OCI-LY1 (cell line): ENCODE data around the gene CALY.

Experiments
- H2AFZ ChIP-seq: fragments of 200-600 bp; sonication (generic), shearing (Covaris generic); 2 replicates; pipeline ENCODE4 v1.6.0; 2014; ENCODE audit warnings: antibody characterized with exemption, mild to moderate bottlenecking, low read length
- H3F3A ChIP-seq: fragments of 200-600 bp; sonication (generic), shearing (Covaris generic); 2 replicates; pipeline ENCODE4 v1.6.0; 2014; ENCODE audit warnings: mild to moderate bottlenecking, antibody characterized with exemption, low read length, moderate library complexity; ENCODE audit not compliant: insufficient read depth
- H3K27ac ChIP-seq: fragments of 200-600 bp; sonication (generic); 2 replicates; pipeline ENCODE4 v1.5.1; 2014; ENCODE audit warnings: low read length, mixed run types, mild to moderate bottlenecking, low read depth; ENCODE audit not compliant: poor library complexity, severe bottlenecking
- H3K27me3 ChIP-seq: fragments of 200-600 bp; sonication (generic); 2 replicates; pipeline ENCODE4 v1.6.0; 2014; ENCODE audit warnings: antibody characterized with exemption, mild to moderate bottlenecking, low read length, moderate library complexity; ENCODE audit not compliant: insufficient read depth
- H3K36me3 ChIP-seq: fragments of 200-600 bp; sonication (generic); 2 replicates; pipeline ENCODE4 v1.6.1; 2014; ENCODE audit warnings: mild to moderate bottlenecking, antibody characterized with exemption, low read length, moderate library complexity, mixed read lengths; ENCODE audit not compliant: insufficient read depth
- H3K4me1 ChIP-seq: fragments of 200-600 bp; sonication (generic); 2 replicates; pipeline ENCODE4 v1.5.1; 2014; ENCODE audit warnings: mild to moderate bottlenecking, low read length, moderate library complexity; ENCODE audit not compliant: insufficient read depth, severe bottlenecking
- H3K4me2 ChIP-seq: fragments of 200-600 bp; sonication (generic), shearing (Covaris generic); 2 replicates; pipeline ENCODE4 v1.6.1; 2014; ENCODE audit warnings: low read length
- H3K4me3 ChIP-seq: fragments of 200-600 bp; sonication (generic); 2 replicates; pipeline ENCODE4 v1.5.1; 2014; ENCODE audit warnings: low read length, low read depth, mild to moderate bottlenecking, mixed read lengths; ENCODE audit not compliant: poor library complexity, severe bottlenecking
- H3K79me2 ChIP-seq: fragments of 200-600 bp; shearing (Covaris generic); 2 replicates; pipeline ENCODE4 v1.6.1; 2016; ENCODE audit warnings: mixed run types, low read length, mixed read lengths; ENCODE audit not compliant: insufficient read depth
- H3K9ac ChIP-seq: fragments of 200-600 bp; sonication (generic), shearing (Covaris generic); 2 replicates; pipeline ENCODE4 v1.6.1; 2014; ENCODE audit warnings: mild to moderate bottlenecking, low read length, mixed read lengths
- H3K9me2 ChIP-seq: fragments of 200-600 bp; sonication (generic), shearing (Covaris generic); 2 replicates; pipeline ENCODE4 v1.6.1; 2014; ENCODE audit warnings: low read depth, mild to moderate bottlenecking, low read length, mixed read lengths
- H3K9me3 ChIP-seq: fragments of 200-600 bp; shearing (Covaris generic); 2 replicates; pipeline ENCODE4 v1.6.1; 2014; ENCODE audit warnings: low read length, mixed read lengths
- H4K20me1 ChIP-seq: fragments of 200-600 bp; sonication (generic), shearing (Covaris generic); 2 replicates; pipeline ENCODE4 v1.6.0; 2016; ENCODE audit warnings: mild to moderate bottlenecking, low read length; ENCODE audit not compliant: insufficient read depth
- EZH2 ChIP-seq: fragments of 200-600 bp; sonication (generic), shearing (Covaris generic); IDR thresholded peaks from 2 replicates; pipeline ENCODE4 v1.8.0; 2017; ENCODE audit warnings: borderline replicate concordance, mixed run types, mild to moderate bottlenecking, antibody characterized with exemption, low read length, moderate library complexity, mixed read lengths
- TF ChIP-seq, protein P1 (sequence below): fragments of 200-600 bp; sonication (generic), shearing (Covaris generic); IDR thresholded peaks from 2 replicates; pipeline ENCODE4 v1.5.1; 2017; ENCODE audit warnings: mild to moderate bottlenecking, antibody characterized with exemption, low read length, moderate library complexity, mixed read lengths

Gene CALY

DNA sequence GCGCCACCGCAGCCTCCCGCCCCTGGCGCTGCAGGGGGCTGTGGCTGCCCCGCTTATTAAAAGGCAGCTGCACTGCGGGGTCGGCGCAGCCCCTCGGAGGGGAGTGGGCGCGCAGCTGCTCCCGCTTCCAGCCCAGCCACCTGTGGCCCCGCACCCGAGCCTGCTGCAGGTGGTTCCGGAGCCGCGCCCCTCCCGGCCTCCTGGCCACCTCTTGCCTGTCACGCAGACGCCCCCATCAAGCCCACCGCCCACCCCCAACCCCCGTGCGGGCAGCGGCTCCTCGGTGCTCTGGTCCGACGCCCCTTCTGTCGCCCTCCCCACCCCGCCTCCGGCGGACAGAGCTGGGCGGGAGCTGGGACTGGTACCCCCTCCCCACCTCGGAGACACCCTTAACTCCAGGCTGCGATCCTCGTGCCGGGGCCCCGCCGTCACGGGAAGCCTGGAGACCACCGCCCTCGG, 549 bp downstream of the CALY start:
- Histone ChIP-seq H4K20me1 (no peaks in the 10 kb centered on the region), H2AFZ (no peak overlapping the region), H3K4me3 (no peak overlapping the region), H3K9me3 (peaks cover 6% of the 10 kb centered on the region; the same call in 1 of the 2 replicates), H3K36me3 (no peaks in the 10 kb centered on the region), H3K9ac (no peak overlapping the region), H3F3A (no peaks in the 10 kb centered on the region), H3K4me2 (no peak overlapping the region), H3K27me3 (no peaks in the 10 kb centered on the region; the same call in 1 of the 2 replicates), H3K27ac (no peak overlapping the region), H3K4me1 (no peaks in the 10 kb centered on the region), H3K9me2 (no peaks in the 10 kb centered on the region), H3K79me2 (no peaks in the 10 kb centered on the region)
- no peak for TF ChIP-seq EZH2
- TF ChIP-seq, protein P1, sequence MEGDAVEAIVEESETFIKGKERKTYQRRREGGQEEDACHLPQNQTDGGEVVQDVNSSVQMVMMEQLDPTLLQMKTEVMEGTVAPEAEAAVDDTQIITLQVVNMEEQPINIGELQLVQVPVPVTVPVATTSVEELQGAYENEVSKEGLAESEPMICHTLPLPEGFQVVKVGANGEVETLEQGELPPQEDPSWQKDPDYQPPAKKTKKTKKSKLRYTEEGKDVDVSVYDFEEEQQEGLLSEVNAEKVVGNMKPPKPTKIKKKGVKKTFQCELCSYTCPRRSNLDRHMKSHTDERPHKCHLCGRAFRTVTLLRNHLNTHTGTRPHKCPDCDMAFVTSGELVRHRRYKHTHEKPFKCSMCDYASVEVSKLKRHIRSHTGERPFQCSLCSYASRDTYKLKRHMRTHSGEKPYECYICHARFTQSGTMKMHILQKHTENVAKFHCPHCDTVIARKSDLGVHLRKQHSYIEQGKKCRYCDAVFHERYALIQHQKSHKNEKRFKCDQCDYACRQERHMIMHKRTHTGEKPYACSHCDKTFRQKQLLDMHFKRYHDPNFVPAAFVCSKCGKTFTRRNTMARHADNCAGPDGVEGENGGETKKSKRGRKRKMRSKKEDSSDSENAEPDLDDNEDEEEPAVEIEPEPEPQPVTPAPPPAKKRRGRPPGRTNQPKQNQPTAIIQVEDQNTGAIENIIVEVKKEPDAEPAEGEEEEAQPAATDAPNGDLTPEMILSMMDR = no peak

DNA sequence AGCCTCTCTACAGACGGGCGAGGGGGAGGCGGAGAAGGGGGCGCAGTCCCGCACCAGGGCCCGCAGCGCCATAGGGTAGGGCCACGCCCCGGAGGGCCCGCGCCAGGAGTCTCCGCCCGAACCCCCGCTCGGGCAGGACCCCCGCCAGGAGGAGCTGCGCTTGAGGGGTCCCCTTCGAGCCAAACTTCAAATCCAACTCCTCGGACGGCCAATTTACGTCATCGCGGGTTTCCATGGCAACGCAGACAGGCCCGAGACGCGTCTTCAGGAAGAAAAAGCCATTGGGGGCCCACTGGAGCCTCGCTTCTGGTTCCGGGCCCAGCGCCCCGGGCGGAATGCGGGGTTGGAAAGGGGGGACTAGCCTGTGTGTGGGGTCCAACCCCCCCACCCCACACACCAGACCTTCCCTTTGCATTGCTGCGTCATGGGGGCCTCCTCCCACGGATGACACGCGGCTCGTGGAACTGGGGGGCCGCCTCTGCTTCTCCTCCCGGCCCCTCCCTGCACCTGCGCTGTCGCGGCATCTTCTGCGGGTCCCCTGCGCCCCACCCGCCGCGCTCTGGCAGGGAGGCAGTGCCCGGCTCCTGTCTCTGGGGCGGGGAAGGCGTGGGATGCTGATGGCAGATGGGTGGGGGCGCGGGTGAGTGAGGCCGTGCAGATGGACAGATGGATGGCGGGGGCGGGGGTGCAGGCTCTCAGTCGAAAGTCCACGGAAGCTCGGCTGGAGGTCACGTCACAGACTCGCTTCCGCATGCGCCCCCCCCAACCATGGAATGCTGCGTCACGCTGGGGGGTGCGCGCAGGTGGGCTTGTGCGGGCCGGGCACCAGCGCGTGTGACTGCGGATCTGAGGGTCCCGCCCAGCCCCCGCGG, 1.2 kb downstream of the CALY start:
- Histone ChIP-seq H3K4me3 (no peak overlapping the region), H3K4me1 (no peaks in the 10 kb centered on the region), H3K9ac (no peak overlapping the region), H3K4me2 (no peak overlapping the region), H3K36me3 (no peaks in the 10 kb centered on the region), H4K20me1 (no peaks in the 10 kb centered on the region), H3K27ac (no peak overlapping the region), H3F3A (no peaks in the 10 kb centered on the region), H3K79me2 (no peaks in the 10 kb centered on the region), H3K27me3 (no peaks in the 10 kb centered on the region; the same call in 1 of the 2 replicates), H2AFZ (no peak overlapping the region), H3K9me2 (no peaks in the 10 kb centered on the region), H3K9me3 (peaks cover 6% of the 10 kb centered on the region; the same call in 1 of the 2 replicates)
- TF ChIP-seq, protein P1 = no peak
- no peak for TF ChIP-seq EZH2

- H3K9me2 ChIP-seq = no peaks in the 10 kb centered on the region
- no peaks in the 10 kb centered on the region for H4K20me1 ChIP-seq
- no peaks in the 10 kb centered on the region for H3K79me2 ChIP-seq
- peaks cover 6% of the 10 kb centered on the region; the same call in 1 of the 2 replicates for H3K9me3 ChIP-seq
- no peak overlapping the region for H2AFZ ChIP-seq
- no peak overlapping the region for H3K4me2 ChIP-seq
- H3F3A ChIP-seq = no peaks in the 10 kb centered on the region
- H3K36me3 ChIP-seq = no peaks in the 10 kb centered on the region
- H3K4me3 ChIP-seq = no peak overlapping the region
- H3K4me1 ChIP-seq = peaks cover 4% of the 10 kb centered on the region
- TF ChIP-seq, protein P1 = no peak
- H3K27ac ChIP-seq = no peak overlapping the region
- no peaks in the 10 kb centered on the region; the same call in 1 of the 2 replicates for H3K27me3 ChIP-seq
- H3K9ac ChIP-seq = no peak overlapping the region
Measured at GRCh38 chr10:133334503-133335245, 2.0 kb downstream of the CALY start.
